Immature natural killer cell (primary cell): ENCODE data around the gene MALRD1. TPM values are rescaled to one million over a fixed set of nuclear protein-coding genes. Genes with fewer than 3 reads are reported as not detected.

ENCODE experiments used
- DNase-seq, 3 donors: peaks; one replicate each; pipeline ENCODE4 v3.0.0; 2022; ENCODE audit warnings: mixed read lengths in 1 of 3
- H3K27ac Mint-ChIP-seq, 6 donors: one replicate each; pipeline ENCODE4 v1.8.0; 2020; ENCODE audit warnings: mixed read lengths in 6 of 6, mild to moderate bottlenecking in 5 of 6, inconsistent platforms in 4 of 6, moderate library complexity in 3 of 6
- H3K27me3 Mint-ChIP-seq, 3 donors: one replicate each; pipeline ENCODE4 v1.8.0; 2020 to 2021; ENCODE audit warnings: low read depth in 3 of 3, mild to moderate bottlenecking in 3 of 3, mixed read lengths in 3 of 3, moderate library complexity in 3 of 3, inconsistent platforms in 1 of 3
- H3K36me3 Mint-ChIP-seq, 3 donors: one replicate each; pipeline ENCODE4 v1.8.0; 2020; ENCODE audit warnings: mixed read lengths in 3 of 3, inconsistent platforms in 2 of 3, mild to moderate bottlenecking in 2 of 3
- H3K4me1 Mint-ChIP-seq, 2 donors: one replicate each; pipeline ENCODE4 v1.8.0; 2020; ENCODE audit warnings: inconsistent platforms in 2 of 2, mild to moderate bottlenecking in 2 of 2, mixed read lengths in 2 of 2, moderate library complexity in 1 of 2
- H3K4me3 Mint-ChIP-seq, 5 donors: one replicate each; pipeline ENCODE4 v1.8.0; 2020; ENCODE audit warnings: mild to moderate bottlenecking in 5 of 5, mixed read lengths in 5 of 5, inconsistent platforms in 3 of 5, moderate library complexity in 3 of 5
- H3K9me3 Mint-ChIP-seq, 6 donors: one replicate each; pipeline ENCODE4 v1.8.0; 2020; ENCODE audit warnings: mild to moderate bottlenecking in 6 of 6, mixed read lengths in 6 of 6, inconsistent platforms in 4 of 6, moderate library complexity in 3 of 6
- polyA plus RNA-seq, 3 donors: library from polyadenylated mRNA; unstranded; fragments of 300-500 nt; fragmentation: Illumina TruSeq; gene quantifications; one replicate each; pipeline ENCODE4 v1.2.3, GENCODE V29; 2021

Gene MALRD1
- polyA plus RNA-seq, 3 donors from 2014 or later = not detected

GRCh38 chr10:19049567-19049966 lies 966 bp downstream of the MALRD1 start:
- Mint-ChIP-seq H3K4me1 (no peaks in the 10 kb centered on the region), H3K4me3 (no peak overlapping the region), H3K9me3 (peaks cover 0 to 25% (median 7%) of the 10 kb centered on the region in 6 donors), H3K27ac (no peak overlapping the region), H3K27me3 (no peaks in the 10 kb centered on the region), H3K36me3 (no peaks in the 10 kb centered on the region)
- no peak for DNase-seq

DNA sequence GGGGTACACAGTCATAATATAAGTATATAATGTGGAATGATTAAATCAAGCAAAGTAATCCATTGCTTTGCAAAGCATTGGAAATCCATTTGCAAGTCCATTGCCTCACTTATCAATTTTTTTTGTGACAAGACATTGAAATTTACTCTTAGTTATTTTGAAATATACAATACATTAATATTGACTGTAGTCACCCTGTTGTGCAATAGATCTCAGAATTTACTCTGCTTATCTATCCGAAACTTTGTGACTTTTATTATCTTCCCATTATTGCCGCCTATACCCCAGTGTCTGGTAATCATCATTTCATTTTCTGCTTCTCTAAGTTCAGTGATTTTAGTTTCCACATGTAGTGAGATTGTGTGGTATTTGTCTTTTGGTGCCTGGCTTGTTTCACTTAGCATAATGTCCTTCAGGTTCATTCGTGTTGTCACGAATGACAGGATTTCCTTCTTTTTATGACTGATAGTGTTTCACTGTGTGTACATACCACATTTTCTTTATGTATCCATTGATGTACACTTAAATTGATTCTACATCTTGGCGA lies 5.8 kb downstream of the MALRD1 start:
- Mint-ChIP-seq H3K36me3 (no peaks in the 10 kb centered on the region), H3K4me1 (no peaks in the 10 kb centered on the region), H3K27me3 (no peaks in the 10 kb centered on the region), H3K27ac (no peak overlapping the region), H3K9me3 (peaks cover 0 to 18% (median 4%) of the 10 kb centered on the region in 6 donors), H3K4me3 (no peak overlapping the region)
- DNase-seq = no peak

DNA sequence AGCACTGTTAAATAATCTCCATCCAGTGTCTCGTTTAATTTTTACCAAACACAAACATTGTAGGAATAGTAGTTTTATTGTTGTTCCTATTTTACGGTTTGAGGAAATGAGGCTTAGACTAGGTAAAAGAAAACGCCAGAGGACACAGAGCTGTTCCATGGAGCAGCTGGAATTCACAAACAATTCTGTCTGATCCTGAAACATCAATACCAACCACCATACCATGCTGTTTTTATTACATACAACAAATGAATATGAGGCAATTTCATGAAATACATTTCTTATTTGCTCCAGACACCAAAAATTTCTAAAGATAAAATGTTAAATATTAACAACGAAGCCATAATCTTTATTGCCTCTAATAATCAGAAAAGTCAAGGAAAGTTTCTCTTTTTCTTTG lies 9.4 kb downstream of the MALRD1 start:
- no peak for DNase-seq
- Mint-ChIP-seq H3K27me3 (no peaks in the 10 kb centered on the region), H3K9me3 (peaks cover 0 to 31% (median 10%) of the 10 kb centered on the region in 6 donors), H3K4me3 (no peak overlapping the region), H3K36me3 (no peaks in the 10 kb centered on the region), H3K27ac (no peak overlapping the region), H3K4me1 (no peaks in the 10 kb centered on the region)

DNA sequence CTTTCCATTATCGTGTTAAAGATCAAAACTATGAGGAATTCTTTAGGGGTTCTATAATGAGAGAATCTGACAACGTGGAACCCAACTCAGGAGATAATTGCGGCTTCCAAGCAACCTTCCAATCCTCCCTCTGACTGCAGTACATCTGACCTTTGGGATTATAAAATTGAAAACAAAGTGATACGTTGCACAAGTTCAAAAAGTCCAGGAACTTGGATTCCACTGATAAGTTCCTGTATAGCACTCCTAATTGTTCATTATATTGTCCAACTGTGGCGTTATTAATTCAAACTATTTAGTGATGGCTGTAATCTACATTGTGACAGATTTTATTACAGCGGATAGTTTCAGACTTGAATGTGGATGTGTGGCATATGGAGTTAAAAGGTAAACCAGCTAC lies 15.4 kb downstream of the MALRD1 start:
- no peak for DNase-seq
- Mint-ChIP-seq H3K27me3 (no peaks in the 10 kb centered on the region), H3K4me1 (no peaks in the 10 kb centered on the region), H3K9me3 (peaks cover 3 to 34% (median 14%) of the 10 kb centered on the region in 6 donors), H3K36me3 (no peaks in the 10 kb centered on the region), H3K27ac (no peak overlapping the region), H3K4me3 (no peak overlapping the region)

DNA sequence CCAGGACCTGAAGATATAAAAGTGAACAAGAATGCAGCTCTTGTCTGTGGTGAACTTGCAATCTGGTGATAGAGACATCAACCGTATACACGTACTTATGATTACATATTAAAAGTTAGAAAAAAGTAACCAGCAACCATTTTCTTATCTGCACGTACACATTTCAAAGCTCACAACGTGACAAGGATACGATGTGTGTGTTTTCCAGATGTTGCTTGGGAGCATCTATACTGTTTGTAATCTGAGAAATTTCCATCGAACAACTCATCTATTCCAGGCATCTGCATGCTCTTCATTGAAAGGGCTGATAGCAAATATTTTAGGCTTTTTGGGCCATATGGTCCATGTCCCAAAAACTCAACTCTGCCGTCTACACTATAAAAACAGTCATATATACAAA lies 23.3 kb downstream of the MALRD1 start:
- Mint-ChIP-seq H3K9me3 (peaks cover 2 to 17% (median 6%) of the 10 kb centered on the region in 6 donors), H3K4me3 (no peak overlapping the region), H3K27ac (no peak overlapping the region), H3K36me3 (peaks cover 0 to 4% (median 0%) of the 10 kb centered on the region in 3 donors), H3K27me3 (no peaks in the 10 kb centered on the region), H3K4me1 (no peaks in the 10 kb centered on the region)
- no peak for DNase-seq

- H3K27ac Mint-ChIP-seq = no peak overlapping the region
- peaks cover 0 to 21% (median 10%) of the 10 kb centered on the region in 6 donors for H3K9me3 Mint-ChIP-seq
- no peaks in the 10 kb centered on the region for H3K4me1 Mint-ChIP-seq
- no peak for DNase-seq
- H3K4me3 Mint-ChIP-seq = no peak overlapping the region
- H3K27me3 Mint-ChIP-seq = no peaks in the 10 kb centered on the region
- peaks cover 0 to 4% (median 0%) of the 10 kb centered on the region in 3 donors for H3K36me3 Mint-ChIP-seq
These were observed 28.7 kb downstream of the MALRD1 start for GRCh38 chr10:19077276-19077675.

- H3K27me3 Mint-ChIP-seq = peaks cover 0 to 1% (median 0%) of the 10 kb centered on the region in 3 donors
- no peak overlapping the region for H3K4me3 Mint-ChIP-seq
- no peak overlapping the region for H3K27ac Mint-ChIP-seq
- no peak for DNase-seq
- no peaks in the 10 kb centered on the region for H3K4me1 Mint-ChIP-seq
- peaks cover 0 to 15% (median 5%) of the 10 kb centered on the region in 6 donors for H3K9me3 Mint-ChIP-seq
- H3K36me3 Mint-ChIP-seq = no peaks in the 10 kb centered on the region
These were observed 48.0 kb downstream of the MALRD1 start for GRCh38 chr10:19096501-19097073.

DNA sequence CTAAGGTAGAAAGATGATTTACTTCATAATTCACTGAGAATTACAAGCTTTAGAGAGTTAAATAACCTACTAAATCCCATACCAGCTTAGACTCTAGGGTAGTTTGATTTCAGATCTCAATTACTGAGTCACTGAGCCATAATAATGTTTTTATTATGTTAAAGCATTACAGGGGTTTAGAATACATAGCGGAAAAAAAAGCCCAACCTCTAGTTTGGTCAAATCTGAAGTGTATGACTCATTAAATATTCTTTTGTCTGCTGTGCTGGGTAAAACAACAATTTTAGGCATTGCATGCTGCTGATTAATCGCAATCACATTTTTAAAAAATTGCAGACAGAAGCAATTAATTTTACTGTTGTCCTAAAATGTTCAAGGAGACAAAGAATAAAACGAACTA lies 48.5 kb downstream of the MALRD1 start:
- Mint-ChIP-seq H3K36me3 (no peaks in the 10 kb centered on the region), H3K27ac (no peak overlapping the region), H3K4me3 (no peak overlapping the region), H3K27me3 (peaks cover 0 to 1% (median 0%) of the 10 kb centered on the region in 3 donors), H3K4me1 (no peaks in the 10 kb centered on the region), H3K9me3 (peaks cover 0 to 15% (median 5%) of the 10 kb centered on the region in 6 donors)
- DNase-seq = no peak

DNA sequence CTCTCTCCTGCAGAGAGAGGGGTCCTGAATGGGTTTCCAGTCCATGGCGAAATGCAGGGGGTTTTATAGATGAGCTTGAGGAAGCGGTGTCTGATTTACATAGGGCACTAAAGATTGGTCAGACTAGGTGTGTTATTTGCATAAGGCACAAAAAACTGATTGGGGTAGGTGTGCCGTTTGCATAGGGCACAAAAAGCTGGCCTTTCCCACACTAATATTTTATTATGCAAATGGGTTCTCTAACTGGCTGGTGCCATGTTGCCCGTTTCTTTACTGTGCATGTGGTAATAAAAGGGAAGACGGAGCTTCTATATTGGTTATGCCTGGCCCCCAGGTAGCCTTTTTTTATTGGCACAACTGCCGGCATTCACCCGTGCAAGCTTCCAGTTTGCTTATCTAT lies 50.2 kb downstream of the MALRD1 start:
- Mint-ChIP-seq H3K4me1 (no peaks in the 10 kb centered on the region), H3K9me3 (peaks cover 0 to 17% (median 5%) of the 10 kb centered on the region in 6 donors), H3K4me3 (no peak overlapping the region), H3K27me3 (peaks cover 0 to 1% (median 0%) of the 10 kb centered on the region in 3 donors), H3K36me3 (no peaks in the 10 kb centered on the region), H3K27ac (no peak overlapping the region)
- no peak for DNase-seq

DNA sequence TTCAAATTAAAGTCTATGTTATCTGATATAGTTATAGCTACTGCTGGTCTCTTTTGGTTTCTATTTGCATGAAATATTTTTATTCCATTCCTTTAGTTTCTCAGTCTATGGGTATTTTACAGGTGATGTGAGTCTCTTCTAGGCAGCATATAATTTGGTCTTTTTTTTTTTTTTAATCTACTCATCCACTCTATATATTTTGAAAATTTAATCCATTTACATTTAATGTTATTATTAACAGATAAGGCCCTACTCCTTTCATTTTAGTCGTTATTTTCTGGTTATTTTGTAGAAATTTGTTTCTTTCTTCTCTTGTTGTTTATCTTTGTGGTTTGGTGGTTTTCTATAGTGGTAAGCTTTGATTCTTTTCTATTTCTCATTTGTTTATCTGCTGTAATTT lies 58.8 kb downstream of the MALRD1 start:
- Mint-ChIP-seq H3K4me1 (no peaks in the 10 kb centered on the region), H3K9me3 (peaks cover 7 to 57% (median 15%) of the 10 kb centered on the region in 6 donors), H3K36me3 (no peaks in the 10 kb centered on the region), H3K4me3 (no peak overlapping the region), H3K27me3 (no peaks in the 10 kb centered on the region), H3K27ac (no peak overlapping the region)
- DNase-seq = no peak

DNA sequence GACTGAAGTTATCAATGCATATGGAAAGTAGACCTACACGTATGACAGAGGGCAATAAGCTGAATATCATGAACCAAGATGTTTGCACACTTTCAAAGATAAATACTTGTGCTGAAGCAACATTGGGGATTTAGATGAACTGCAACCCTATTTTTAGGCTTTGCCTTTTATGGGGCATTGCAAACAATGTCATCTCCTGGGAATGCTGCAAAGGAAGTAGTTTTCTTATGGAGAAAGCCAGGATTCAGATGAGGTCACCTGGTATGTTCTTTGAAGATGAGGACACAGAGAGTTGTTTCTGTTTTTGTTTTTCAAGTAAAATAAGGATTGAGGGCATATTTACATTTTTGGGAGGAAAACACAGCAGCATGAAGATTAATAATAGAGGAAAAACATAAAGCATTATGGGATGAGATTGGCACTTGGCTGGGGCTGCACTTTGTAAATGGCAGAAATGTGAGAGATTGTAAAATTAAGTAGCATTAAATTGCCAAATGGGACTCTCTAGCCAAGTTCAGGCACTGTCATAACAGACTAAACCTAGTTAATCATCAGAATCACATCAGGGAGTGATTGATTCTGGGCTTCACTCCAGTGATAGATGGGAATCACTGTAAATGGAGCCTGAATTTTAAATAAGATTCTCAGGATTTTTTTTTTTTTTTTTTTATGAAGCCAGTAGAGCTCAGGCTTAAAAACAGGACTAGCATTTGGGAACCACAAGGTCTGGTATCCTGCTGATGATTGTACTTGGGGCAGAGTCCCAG lies 63.1 kb downstream of the MALRD1 start:
- Mint-ChIP-seq H3K4me1 (no peaks in the 10 kb centered on the region), H3K36me3 (no peaks in the 10 kb centered on the region), H3K9me3 (peaks cover 4 to 65% (median 16%) of the 10 kb centered on the region in 6 donors), H3K27me3 (no peaks in the 10 kb centered on the region), H3K27ac (no peak overlapping the region), H3K4me3 (no peak overlapping the region)
- DNase-seq = no peak

DNA sequence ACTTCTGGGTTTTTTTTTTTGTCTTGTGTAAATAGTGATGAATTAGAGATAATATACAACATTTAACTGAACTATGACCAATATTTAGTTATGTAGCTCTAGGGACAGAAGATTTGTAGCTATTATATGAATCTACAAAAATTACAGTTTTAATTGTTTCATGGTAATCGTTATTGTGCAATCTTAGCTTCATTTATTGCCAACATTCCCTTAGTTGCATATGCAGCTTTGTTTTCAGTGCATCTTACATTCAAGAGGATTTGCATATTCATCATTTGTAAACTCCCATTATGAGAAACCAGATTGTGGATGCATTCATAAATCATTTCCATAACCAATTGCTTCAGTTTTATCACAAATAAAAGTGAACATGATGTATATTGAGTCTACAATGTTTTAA lies 68.8 kb downstream of the MALRD1 start:
- H3K9me3 Mint-ChIP-seq = peaks cover 5 to 40% (median 21%) of the 10 kb centered on the region in 6 donors
- no peaks in the 10 kb centered on the region for H3K27me3 Mint-ChIP-seq

DNA sequence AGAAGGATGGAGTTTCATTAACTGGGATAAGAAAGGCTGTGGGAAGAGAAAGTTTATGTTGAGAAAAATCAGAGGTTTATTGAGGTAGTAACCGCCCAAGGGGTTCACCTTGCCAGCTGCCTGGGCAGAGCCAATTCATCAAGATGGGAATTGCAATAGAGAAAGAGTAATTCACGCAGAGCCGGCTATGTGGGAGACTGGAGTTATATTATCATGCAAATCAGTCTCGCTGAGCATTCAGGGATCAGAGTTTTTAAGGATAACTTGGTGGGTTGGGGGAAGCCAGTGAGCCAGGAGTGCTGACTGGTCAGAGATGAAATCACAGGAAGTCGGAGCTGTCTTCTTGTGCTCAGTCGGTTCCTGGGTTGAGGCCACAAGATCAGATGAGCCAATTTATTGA lies 70.6 kb downstream of the MALRD1 start:
- Mint-ChIP-seq H3K4me1 (no peaks in the 10 kb centered on the region), H3K9me3 (peaks cover 4 to 33% (median 16%) of the 10 kb centered on the region in 6 donors), H3K27me3 (no peaks in the 10 kb centered on the region), H3K36me3 (no peaks in the 10 kb centered on the region), H3K27ac (no peak overlapping the region), H3K4me3 (no peak overlapping the region)
- no peak for DNase-seq

More for the DNA sequence above, 68.8 kb downstream of the MALRD1 start:
- no peak for DNase-seq
- Mint-ChIP-seq H3K27ac (no peak overlapping the region), H3K4me3 (no peak overlapping the region), H3K36me3 (no peaks in the 10 kb centered on the region), H3K4me1 (no peaks in the 10 kb centered on the region)

DNA sequence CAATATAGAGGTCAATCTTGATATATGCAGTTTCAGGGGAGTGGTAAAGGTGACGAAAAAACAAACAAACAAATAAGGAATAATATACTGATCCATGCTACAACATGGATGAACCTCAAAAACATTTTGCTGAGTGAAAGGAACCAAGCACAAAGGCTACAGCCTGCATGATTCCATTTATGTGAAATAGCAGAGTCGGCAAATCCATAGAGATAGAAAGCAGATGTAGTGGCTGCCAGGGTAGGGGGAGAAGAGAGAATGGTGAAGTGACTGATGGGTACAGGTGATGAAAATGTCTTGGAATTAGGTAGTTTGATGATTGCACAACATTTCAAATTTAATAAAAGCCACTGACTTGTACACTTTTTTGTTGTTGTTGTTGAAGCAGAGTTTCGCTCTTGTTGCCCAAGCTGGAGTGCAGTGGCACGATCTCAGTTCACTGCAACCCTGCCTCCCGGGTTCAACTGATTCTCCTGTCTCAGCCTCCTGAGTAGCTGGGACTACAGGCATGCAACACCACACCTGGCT lies 71.8 kb downstream of the MALRD1 start:
- Mint-ChIP-seq H3K27ac (no peak overlapping the region), H3K27me3 (no peaks in the 10 kb centered on the region), H3K4me3 (no peak overlapping the region), H3K4me1 (no peaks in the 10 kb centered on the region), H3K9me3 (peaks cover 4 to 33% (median 15%) of the 10 kb centered on the region in 6 donors), H3K36me3 (no peaks in the 10 kb centered on the region)
- no peak for DNase-seq
